Measurements from ENCODE around the gene DNPEP.
"Not testable (repeated sequence)": the region's sequence is repeated elsewhere in the genome, so short reads cannot be mapped to it uniquely, and the experiment has no call there.

Gene DNPEP

GRCh38 chr2:219399716-219400478 lies 12.2 kb upstream of the DNPEP start:
- no peak for DNase-seq

GRCh38 chr2:219398721-219399363 lies 11.1 kb upstream of the DNPEP start:
- DNase-seq, result no peak

- no peak for DNase-seq
These were observed 9.2 kb upstream of the DNPEP start for GRCh38 chr2:219396863-219397457.

DNA sequence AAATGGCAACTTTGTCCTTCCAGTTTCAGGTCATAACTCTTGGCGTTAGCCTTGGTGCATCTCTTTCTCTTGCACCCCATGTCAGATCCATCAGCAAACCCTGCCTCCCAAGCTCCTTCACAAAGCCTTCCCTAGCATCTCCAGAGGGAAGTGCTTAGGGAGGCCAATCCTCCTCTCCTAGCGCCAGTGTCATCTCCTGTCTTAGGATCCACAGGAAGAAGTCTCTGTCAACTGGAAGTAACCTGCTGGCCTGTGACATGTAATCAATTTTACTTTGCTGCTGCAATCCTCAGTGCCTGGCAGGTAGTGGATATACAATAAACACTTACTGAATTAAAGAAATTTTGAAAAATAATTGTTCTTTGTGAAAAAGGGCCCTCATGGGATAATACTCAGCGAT lies 7.9 kb upstream of the DNPEP start:
- DNase-seq, result no peak

GRCh38 chr2:219395056-219395455 lies 7.3 kb upstream of the DNPEP start:
- not testable (repeated sequence) for DNase-seq

DNA sequence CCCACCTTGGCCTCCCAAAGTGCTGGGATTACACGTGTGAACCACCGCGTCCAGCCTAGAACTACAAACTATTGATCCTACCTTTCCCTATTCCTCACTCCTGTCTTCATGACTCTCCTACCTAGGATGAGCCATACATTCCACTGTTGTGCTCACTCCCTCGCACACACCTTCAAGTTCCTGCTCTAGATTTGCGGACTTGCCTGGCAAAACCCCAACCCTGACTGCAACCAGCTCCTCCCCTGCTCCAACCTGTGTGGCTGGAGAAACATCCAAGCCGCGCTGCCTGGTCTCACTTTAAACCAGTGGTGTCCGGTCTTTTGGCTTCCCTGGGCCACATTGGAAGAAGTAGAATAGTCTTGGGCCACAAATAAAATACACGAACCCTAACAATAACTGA lies 5.0 kb upstream of the DNPEP start:
- no peak for DNase-seq

DNA sequence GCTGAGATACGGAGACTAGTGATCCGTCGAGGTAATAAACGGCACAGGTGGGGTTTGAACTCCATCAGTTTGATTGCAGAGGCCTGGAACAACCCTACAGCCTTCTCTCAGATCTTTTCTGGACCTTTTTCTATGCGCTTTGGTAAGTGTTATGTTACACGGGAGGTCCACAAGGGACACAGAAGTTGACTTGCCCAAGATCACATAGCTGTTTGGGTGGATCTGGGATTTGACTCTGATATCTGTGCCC lies 1.1 kb upstream of the DNPEP start:
- no peak for DNase-seq

- DNase-seq, result peak; percentile 99
These were observed 602 bp upstream of the DNPEP start for GRCh38 chr2:219388121-219388906.

DNA sequence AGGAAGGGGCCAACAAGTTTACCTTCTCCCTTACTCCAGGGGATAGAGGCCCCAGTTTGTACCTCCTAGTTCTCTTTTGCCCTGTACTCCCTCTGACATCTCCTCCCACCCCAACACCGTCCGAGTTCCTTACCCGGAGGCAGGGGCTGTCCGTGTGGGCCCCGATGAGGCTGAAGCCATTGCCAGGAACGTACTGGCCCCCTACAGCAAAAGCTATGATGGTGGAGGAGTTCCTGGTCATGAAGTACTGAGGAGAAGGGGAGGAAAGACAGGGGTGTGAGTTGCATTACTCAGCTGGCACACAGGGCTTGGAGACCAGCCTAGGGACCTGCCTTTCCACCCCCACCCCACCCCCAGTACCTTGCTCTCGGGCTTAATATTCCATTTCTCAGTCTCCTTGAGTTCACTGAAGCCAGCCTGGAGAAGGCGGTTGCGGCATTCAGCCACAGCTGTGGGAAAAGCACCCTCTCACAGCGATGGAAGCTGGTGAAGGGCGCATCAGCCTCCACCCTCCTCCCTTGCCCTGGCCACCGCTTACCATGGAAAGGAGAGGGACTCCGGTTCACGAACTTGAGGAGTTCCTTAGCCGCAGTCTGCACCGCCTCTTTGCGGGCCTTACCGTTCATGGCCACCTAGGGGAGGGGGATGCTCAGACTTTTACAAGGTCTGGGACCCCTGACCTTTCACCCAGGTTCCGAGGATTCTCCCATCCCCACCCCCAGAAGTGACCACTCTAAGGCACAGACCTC lies 1.0 kb downstream of the DNPEP start:
- DNase-seq, result peak; percentile 23

DNA sequence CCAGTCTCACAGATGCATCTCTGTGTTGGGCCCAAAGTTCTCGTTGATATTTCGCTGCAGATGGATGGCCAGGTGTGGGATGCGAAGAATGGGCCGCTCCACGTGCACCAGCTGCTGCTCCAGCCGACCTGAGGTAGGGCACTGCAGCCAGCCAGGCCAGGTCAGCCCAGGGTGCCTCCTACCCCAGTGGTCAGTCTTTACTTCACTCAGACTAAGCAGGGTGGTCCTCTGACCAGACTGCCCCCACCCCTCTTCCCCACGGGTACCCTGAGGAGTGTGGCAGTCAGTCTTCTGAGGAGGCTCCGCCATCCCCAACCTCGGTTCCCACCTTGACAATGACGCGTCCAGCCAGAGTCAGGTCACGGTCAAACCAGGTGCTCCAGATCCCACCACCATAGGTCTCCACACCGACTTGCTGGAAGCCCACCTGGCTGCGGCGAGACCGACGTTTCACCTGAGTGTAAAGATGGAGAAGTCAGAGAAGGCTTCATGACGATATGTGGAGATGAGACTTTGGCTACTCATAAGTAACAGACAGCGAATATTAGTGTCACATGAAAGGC lies 1.7 kb downstream of the DNPEP start:
- DNase-seq, result no peak

DNA sequence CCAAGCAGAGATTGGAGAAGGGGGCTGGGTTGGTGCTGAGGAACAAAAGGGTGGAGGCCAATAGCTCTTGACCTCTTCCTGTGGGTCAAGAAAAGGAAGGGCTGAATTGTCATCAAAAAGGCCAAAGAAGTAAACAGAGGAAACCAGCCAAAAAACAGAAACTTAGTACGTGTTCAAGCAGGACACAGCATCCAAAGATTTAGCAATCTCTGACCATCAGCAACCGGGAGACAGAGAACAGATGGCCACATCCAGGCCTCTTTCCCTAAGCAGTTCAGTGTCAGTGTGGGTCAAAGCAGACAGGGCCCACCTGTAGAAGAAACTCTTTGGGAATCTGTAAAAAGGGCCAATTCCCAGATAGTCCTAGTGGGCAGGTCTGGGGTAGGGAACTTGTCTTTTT lies 2.9 kb downstream of the DNPEP start:
- no peak for DNase-seq

GRCh38 chr2:219384083-219384713 lies 3.5 kb downstream of the DNPEP start:
- DNase-seq, result no peak

DNA sequence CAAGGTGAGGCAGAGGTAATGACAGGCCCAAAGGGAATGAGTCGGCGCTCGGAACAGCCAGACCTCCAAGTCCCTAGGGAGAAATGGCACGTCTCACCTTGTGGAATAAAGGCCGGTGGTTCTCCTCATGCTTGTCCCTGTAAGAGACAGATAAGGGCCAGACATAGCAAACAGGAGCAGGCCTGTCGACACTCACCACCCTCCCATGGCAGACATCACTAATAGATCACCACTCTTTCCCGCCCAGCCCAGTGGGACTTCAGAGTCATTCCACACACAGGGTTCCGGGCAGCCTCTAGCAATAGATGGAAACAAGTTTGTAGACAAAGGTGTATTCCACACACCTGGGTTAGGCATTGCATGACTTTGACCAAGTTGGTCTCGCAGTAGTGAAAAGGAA lies 6.3 kb downstream of the DNPEP start:
- DNase-seq, result no peak

GRCh38 chr2:219380926-219381325 lies 6.8 kb downstream of the DNPEP start:
- no peak for DNase-seq

- DNase-seq, result no peak
These were observed 9.4 kb downstream of the DNPEP start for GRCh38 chr2:219378163-219378851.

- no peak for DNase-seq
These were observed 18.3 kb downstream of the DNPEP start for GRCh38 chr2:219369447-219369861.

GRCh38 chr2:219368690-219369191 lies 19.0 kb downstream of the DNPEP start:
- no peak for DNase-seq

DNA sequence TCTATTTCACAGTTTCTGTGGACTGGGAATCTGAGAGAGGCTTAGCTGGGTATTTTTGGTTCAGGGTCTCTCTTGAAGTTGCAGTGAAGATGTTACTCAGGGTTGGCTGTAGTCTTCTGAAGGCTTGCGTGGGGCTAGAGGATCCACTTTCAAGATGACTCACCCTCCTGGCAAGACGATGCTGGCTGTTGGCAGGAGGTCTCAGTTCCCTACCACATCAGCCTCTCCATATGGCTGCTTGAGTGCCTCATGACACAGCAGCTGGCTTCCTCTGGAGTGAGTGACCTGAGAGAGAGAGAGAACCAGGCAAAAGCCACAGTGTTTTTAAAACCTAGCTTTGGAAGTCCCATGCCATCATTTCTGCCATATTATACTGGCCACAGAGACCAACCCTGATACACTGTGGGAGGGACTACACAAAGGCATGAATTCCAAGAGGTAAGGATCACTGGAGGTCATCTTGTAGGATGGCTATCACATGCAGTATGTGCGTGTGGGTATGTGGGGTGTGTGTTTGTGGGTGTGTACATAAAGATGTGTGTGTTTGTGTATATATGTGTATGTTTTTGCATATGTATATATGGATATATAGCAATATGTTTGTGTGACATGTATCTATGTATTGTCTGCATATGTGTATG lies 25.1 kb downstream of the DNPEP start:
- DNase-seq, result no peak

DNA sequence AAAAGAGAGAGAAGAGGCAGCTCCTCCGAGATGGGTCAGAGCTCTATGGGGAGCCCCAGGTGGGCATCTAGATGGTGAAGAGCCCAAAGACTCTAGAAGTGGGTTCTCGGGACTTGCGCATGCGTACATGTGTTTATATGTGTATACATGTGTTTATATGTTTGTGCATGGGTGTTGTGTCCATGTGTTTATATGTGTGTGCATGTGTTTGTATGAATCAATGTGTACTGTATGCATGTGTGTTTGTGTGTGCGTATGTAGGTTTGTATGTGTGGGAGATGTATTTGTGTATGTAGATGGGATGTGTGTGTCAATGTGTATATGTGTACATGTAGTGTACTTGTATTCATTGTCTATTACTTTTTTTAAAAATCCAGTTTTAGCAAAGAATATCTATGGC lies 25.6 kb downstream of the DNPEP start:
- no peak for DNase-seq

- DNase-seq, result no peak
These were observed 29.3 kb downstream of the DNPEP start for GRCh38 chr2:219358170-219359075.

All from activated naive CD4-positive, alpha-beta T cell treated with anti-CD3 and anti-CD28 coated beads, Interleukin-2, amount 50 U/mL, for 16 hours (primary cell).